SK-N-SH (cell line): ENCODE results near the gene POLA1. TPM values are rescaled to one million over a fixed set of nuclear protein-coding genes. Genes with fewer than 3 reads are reported as not detected.

ENCODE experiments used
- CTCF ChIA-PET: fragments of 300-600, 350-600 bp; formaldehyde crosslinking; extraction: SDS; loops from one replicate; lab custom pipeline; 2021; lab: Yijun Ruan, JAX
- POLR2A ChIA-PET: fragments of 350-600 bp; sonication (Branson Sonifier 250); formaldehyde crosslinking; extraction: SDS; loops from one replicate; lab custom pipeline; 2020; ENCODE audit warnings: antibody characterized with exemption, inconsistent platforms; lab: Yijun Ruan, JAX
- DNase-seq: peaks from one replicate; pipeline ENCODE4 v3.0.0; 2012
- H2AFZ ChIP-seq: fragments of 200-600 bp; sonication (generic); 2 replicates; pipeline ENCODE4 v1.8.1; 2016; ENCODE audit warnings: antibody characterized with exemption, mild to moderate bottlenecking, low read depth
- H3F3A ChIP-seq: fragments of 200-600 bp; sonication (generic); replicated peaks from 2 replicates; pipeline ENCODE3; 2016; ENCODE audit warnings: antibody characterized with exemption, mild to moderate bottlenecking; ENCODE audit not compliant: insufficient read depth
- H3K27ac ChIP-seq, 2 experiments: fragments of 200-500 bp in 1 of 2; fragments of 200-600 bp in 1 of 2; sonication (Bioruptor generic) in 1 of 2; sonication (generic), shearing (Covaris generic) in 1 of 2; 2 replicates each; pipeline versions ENCODE4 v1.5.1 to v1.6.1; 2014 to 2016; ENCODE audit warnings: low read depth in 2 of 2, inconsistent platforms in 1 of 2, low read length in 1 of 2, mild to moderate bottlenecking in 1 of 2, mixed read lengths in 1 of 2
- H3K27me3 ChIP-seq: fragments of 200-600 bp; sonication (generic), shearing (Covaris generic); 2 replicates; pipeline ENCODE4 v1.6.1; 2016; ENCODE audit warnings: mixed run types; ENCODE audit not compliant: insufficient read depth
- H3K36me3 ChIP-seq, 2 experiments: fragments of 200-500 bp in 1 of 2; fragments of 200-600 bp in 1 of 2; sonication (Bioruptor generic) in 1 of 2; sonication (generic) in 1 of 2; replicated peaks in 1 of 2; 2 replicates each; pipeline versions ENCODE3 to v1.5.1; 2014 to 2016; ENCODE audit warnings: low read length in 1 of 2, mild to moderate bottlenecking in 1 of 2; ENCODE audit not compliant: insufficient read depth in 2 of 2, control insufficient read depth in 1 of 2
- H3K4me1 ChIP-seq, 2 experiments: fragments of 200-500 bp in 1 of 2; fragments of 200-600 bp in 1 of 2; sonication (Bioruptor generic) in 1 of 2; sonication (generic), shearing (Covaris generic) in 1 of 2; 2 replicates each; pipeline versions ENCODE4 v1.5.1 to v1.6.1; 2014 to 2016; ENCODE audit warnings: low read depth in 1 of 2, low read length in 1 of 2, mixed run types in 1 of 2; ENCODE audit not compliant: insufficient read depth in 2 of 2, control insufficient read depth in 1 of 2
- H3K4me2 ChIP-seq: fragments of 200-600 bp; sonication (generic), shearing (Covaris generic); 2 replicates; pipeline ENCODE4 v1.6.1; 2017; ENCODE audit warnings: mixed run types
- H3K4me3 ChIP-seq, 2 experiments: fragments of 200-500 bp in 1 of 2; fragments of 200-600 bp in 1 of 2; sonication (Bioruptor generic) in 1 of 2; sonication (generic), shearing (Covaris generic) in 1 of 2; 2 replicates each; pipeline versions ENCODE4 v1.5.1 to v1.8.1; 2014 to 2016; ENCODE audit warnings: low read depth in 2 of 2, inconsistent platforms in 1 of 2, low read length in 1 of 2, mild to moderate bottlenecking in 1 of 2, mixed read lengths in 1 of 2, moderate library complexity in 1 of 2
- H3K79me2 ChIP-seq: fragments of 200-600 bp; sonication (generic); 2 replicates; pipeline ENCODE4 v1.8.1; 2017; ENCODE audit warnings: mild to moderate bottlenecking; ENCODE audit not compliant: insufficient read depth
- H3K9ac ChIP-seq: fragments of 200-600 bp; sonication (generic); 2 replicates; pipeline ENCODE4 v1.6.1; 2017; ENCODE audit warnings: mixed run types
- H3K9me2 ChIP-seq: fragments of 200-600 bp; sonication (generic); 2 replicates; pipeline ENCODE4 v1.6.1; 2017; ENCODE audit warnings: mixed run types
- H3K9me3 ChIP-seq: fragments of 200-600 bp; sonication (generic); 2 replicates; pipeline ENCODE4 v1.6.1; 2017; ENCODE audit warnings: mixed run types, mild to moderate bottlenecking, moderate library complexity
- H4K20me1 ChIP-seq: fragments of 200-600 bp; sonication (generic); 2 replicates; pipeline ENCODE4 v1.6.1; 2017; ENCODE audit warnings: mild to moderate bottlenecking, mixed run types; ENCODE audit not compliant: insufficient read depth
- ELF1 ChIP-seq: IDR thresholded peaks from 2 replicates; pipeline ENCODE4 v1.4.0; 2012
- FOSL2 ChIP-seq: IDR thresholded peaks from 2 replicates; pipeline ENCODE4 v1.4.0; 2012; ENCODE audit warnings: low read depth, mild to moderate bottlenecking, moderate library complexity, borderline replicate concordance
- FOXJ3 ChIP-seq: sonication (generic); formaldehyde crosslinking; IDR thresholded peaks from 2 replicates; pipeline ENCODE4 v1.5.1; 2020; ENCODE audit warnings: mild to moderate bottlenecking, missing genetic modification reagents
- GABPA ChIP-seq: IDR thresholded peaks from 2 replicates; pipeline ENCODE4 v1.4.0; 2012; ENCODE audit warnings: low read depth, mild to moderate bottlenecking
- GATA2 ChIP-seq: sonication (generic); formaldehyde crosslinking; IDR thresholded peaks from 2 replicates; pipeline ENCODE4 v1.5.0; 2020; ENCODE audit warnings: mild to moderate bottlenecking, missing genetic modification reagents
- MEF2A ChIP-seq: IDR thresholded peaks from 2 replicates; pipeline ENCODE4 v1.4.0; 2012; ENCODE audit warnings: low read depth, borderline replicate concordance
- POLR2AphosphoS5 ChIP-seq: IDR thresholded peaks from 2 replicates; pipeline ENCODE4 v1.6.1; 2012; ENCODE audit warnings: low read depth, low read length
- RAD21 ChIP-seq: IDR thresholded peaks from 2 replicates; pipeline ENCODE4 v1.6.1; 2012; ENCODE audit warnings: mild to moderate bottlenecking, low read length
- RXRA ChIP-seq: IDR thresholded peaks from 2 replicates; pipeline ENCODE4 v1.4.0; 2012; ENCODE audit warnings: low read depth, mild to moderate bottlenecking, borderline replicate concordance
- TEAD4 ChIP-seq: IDR thresholded peaks from 2 replicates; pipeline ENCODE4 v1.4.0; 2012; ENCODE audit warnings: mild to moderate bottlenecking, borderline replicate concordance; ENCODE audit not compliant: insufficient read depth
- YY1 ChIP-seq: IDR thresholded peaks from 2 replicates; pipeline ENCODE4 v1.4.0; 2012; ENCODE audit warnings: low read depth, mild to moderate bottlenecking
- WGBS: methylation state at CpG from one replicate; pipeline ENCODE4 v1.1.6; 2017; ENCODE audit warnings: low lambda C conversion rate; 5-methylcytosine and 5-hydroxymethylcytosine counted together
- polyA plus RNA-seq, 3 experiments: library from polyadenylated mRNA; depleted of rRNA; stranded (reverse); fragments of >200 nt; gene quantifications; 2 replicates each; pipeline ENCODE4 v1.2.3, GENCODE V29; 2012
- TF ChIP-seq, protein P1 (sequence below): IDR thresholded peaks from 2 replicates; pipeline ENCODE4 v1.4.0; 2012; ENCODE audit warnings: low read depth, borderline replicate concordance
- TF ChIP-seq, protein P2 (sequence below): IDR thresholded peaks from 2 replicates; pipeline ENCODE4 v1.6.1; 2012; ENCODE audit warnings: mild to moderate bottlenecking, low read depth, low read length, moderate library complexity

The POLA1 gene
- polyA plus RNA-seq, 1 of the 3 experiments (the other 2 are of a cell fraction): 2.8 TPM

- Histone ChIP-seq H3F3A (no peaks in the 10 kb centered on the region), H3K27me3 (no peaks in the 10 kb centered on the region), H3K4me3 (no peak overlapping the region), H3K27ac (no peak overlapping the region), H3K4me1 (no peaks in the 10 kb centered on the region), H3K36me3 (no peaks in the 10 kb centered on the region), H3K9ac (no peak overlapping the region), H3K79me2 (no peaks in the 10 kb centered on the region), H3K9me2 (no peaks in the 10 kb centered on the region), H3K4me2 (no peak overlapping the region)
- WGBS: 49% methylated on average over 2 of the region's 2 CpGs
- DNase-seq: no peak
- POLR2A ChIA-PET: no interaction called here
- TF ChIP-seq MEF2A (no peak), GATA2 (CRISPR knock-in tag) (no peak), GABPA (no peak), ELF1 (no peak), RXRA (no peak), RAD21 (no peak), FOXJ3 (CRISPR knock-in tag) (no peak)
- TF ChIP-seq, protein P1, sequence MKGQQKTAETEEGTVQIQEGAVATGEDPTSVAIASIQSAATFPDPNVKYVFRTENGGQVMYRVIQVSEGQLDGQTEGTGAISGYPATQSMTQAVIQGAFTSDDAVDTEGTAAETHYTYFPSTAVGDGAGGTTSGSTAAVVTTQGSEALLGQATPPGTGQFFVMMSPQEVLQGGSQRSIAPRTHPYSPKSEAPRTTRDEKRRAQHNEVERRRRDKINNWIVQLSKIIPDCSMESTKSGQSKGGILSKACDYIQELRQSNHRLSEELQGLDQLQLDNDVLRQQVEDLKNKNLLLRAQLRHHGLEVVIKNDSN: no peak
- TF ChIP-seq, all 33 proteins: peak for 0
- Histone ChIP-seq H4K20me1 (no peaks in the 10 kb centered on the region), H2AFZ (no peak overlapping the region), H3K9me3 (no peaks in the 10 kb centered on the region)
- CTCF ChIA-PET: interaction anchor here (1.8 kb wide), 1 partner anchor 11 kb away, joined by 5 read pairs; no protein-coding TSS in a partner anchor
Measured at GRCh38 chrX:24890677-24891076, 197.0 kb downstream of the POLA1 start.

DNA sequence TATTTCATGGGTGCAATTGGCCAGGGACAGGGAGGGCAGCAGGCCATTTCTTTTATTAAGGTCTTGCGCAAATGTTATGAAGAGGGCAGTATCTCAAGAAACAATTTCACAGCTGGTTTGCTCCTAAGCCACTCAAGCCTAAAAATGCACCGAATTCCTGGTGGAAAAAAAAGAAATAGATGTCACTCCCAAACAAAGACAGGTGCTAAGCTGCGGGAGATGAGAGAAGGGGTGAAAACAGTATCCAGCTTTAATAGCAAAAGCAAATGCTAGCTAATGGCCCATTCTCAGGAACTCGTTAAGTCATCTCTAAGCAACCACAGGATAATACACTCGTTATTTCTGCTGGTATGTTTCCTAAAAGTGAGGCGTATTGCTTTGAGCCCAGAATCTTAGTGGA, 205.7 kb downstream of the POLA1 start:
- Histone ChIP-seq H3K9ac (no peak overlapping the region), H3K4me1 (no peaks in the 10 kb centered on the region), H3K79me2 (no peaks in the 10 kb centered on the region), H3K4me2 (no peak overlapping the region), H2AFZ (no peak overlapping the region), H3K27me3 (no peaks in the 10 kb centered on the region), H3K4me3 (no peak overlapping the region), H3K9me3 (no peaks in the 10 kb centered on the region), H3F3A (no peaks in the 10 kb centered on the region), H4K20me1 (no peaks in the 10 kb centered on the region), H3K27ac (no peak overlapping the region), H3K36me3 (peaks cover 0 to under 1% of the 10 kb centered on the region in 2 experiments), H3K9me2 (no peaks in the 10 kb centered on the region)
- CTCF ChIA-PET: no interaction called here
- POLR2A ChIA-PET: no interaction called here
- TF ChIP-seq TEAD4 (no peak), YY1 (no peak), GABPA (no peak), FOXJ3 (CRISPR knock-in tag) (no peak), FOSL2 (no peak), POLR2AphosphoS5 (no peak), RXRA (no peak)
- TF ChIP-seq, protein P2, sequence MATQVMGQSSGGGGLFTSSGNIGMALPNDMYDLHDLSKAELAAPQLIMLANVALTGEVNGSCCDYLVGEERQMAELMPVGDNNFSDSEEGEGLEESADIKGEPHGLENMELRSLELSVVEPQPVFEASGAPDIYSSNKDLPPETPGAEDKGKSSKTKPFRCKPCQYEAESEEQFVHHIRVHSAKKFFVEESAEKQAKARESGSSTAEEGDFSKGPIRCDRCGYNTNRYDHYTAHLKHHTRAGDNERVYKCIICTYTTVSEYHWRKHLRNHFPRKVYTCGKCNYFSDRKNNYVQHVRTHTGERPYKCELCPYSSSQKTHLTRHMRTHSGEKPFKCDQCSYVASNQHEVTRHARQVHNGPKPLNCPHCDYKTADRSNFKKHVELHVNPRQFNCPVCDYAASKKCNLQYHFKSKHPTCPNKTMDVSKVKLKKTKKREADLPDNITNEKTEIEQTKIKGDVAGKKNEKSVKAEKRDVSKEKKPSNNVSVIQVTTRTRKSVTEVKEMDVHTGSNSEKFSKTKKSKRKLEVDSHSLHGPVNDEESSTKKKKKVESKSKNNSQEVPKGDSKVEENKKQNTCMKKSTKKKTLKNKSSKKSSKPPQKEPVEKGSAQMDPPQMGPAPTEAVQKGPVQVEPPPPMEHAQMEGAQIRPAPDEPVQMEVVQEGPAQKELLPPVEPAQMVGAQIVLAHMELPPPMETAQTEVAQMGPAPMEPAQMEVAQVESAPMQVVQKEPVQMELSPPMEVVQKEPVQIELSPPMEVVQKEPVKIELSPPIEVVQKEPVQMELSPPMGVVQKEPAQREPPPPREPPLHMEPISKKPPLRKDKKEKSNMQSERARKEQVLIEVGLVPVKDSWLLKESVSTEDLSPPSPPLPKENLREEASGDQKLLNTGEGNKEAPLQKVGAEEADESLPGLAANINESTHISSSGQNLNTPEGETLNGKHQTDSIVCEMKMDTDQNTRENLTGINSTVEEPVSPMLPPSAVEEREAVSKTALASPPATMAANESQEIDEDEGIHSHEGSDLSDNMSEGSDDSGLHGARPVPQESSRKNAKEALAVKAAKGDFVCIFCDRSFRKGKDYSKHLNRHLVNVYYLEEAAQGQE: no peak
- no peak for DNase-seq
- WGBS: 45% methylated on average over 6 of the region's 6 CpGs
